Mesenchymal stem cell (in vitro differentiated cells and primary cell): ENCODE measurements around the gene ADK.

Experiments
- DNase-seq: peaks from one replicate; pipeline ENCODE4 v3.0.0-alpha.2; 2013
- H2AFZ ChIP-seq: one replicate; pipeline ENCODE4 v1.6.1; 2013; ENCODE audit warnings: low read depth, mild to moderate bottlenecking, control low read depth, inconsistent platforms, low read length, moderate library complexity
- H2AK5ac ChIP-seq: 2 replicates; pipeline ENCODE4 v1.6.1; 2013; ENCODE audit warnings: low read length, moderate library complexity, mild to moderate bottlenecking, inconsistent platforms; ENCODE audit not compliant: severe bottlenecking
- H2BK120ac ChIP-seq: one replicate; pipeline ENCODE4 v1.6.1; 2013; ENCODE audit warnings: low read depth, mild to moderate bottlenecking, inconsistent platforms, low read length, moderate library complexity
- H2BK12ac ChIP-seq, 2 experiments: one replicate each; pipeline ENCODE4 v1.6.1; 2013; ENCODE audit warnings: inconsistent platforms in 2 of 2, low read length in 2 of 2, mild to moderate bottlenecking in 2 of 2, moderate library complexity in 2 of 2, control low read depth in 1 of 2
- H2BK15ac ChIP-seq: one replicate; pipeline ENCODE4 v1.6.1; 2013; ENCODE audit warnings: mild to moderate bottlenecking, low read depth, inconsistent platforms; ENCODE audit not compliant: poor library complexity, severe bottlenecking
- H2BK5ac ChIP-seq: 2 replicates; pipeline ENCODE4 v1.6.1; 2013; ENCODE audit warnings: low read depth, mild to moderate bottlenecking, low read length, control low read depth, inconsistent platforms; ENCODE audit not compliant: poor library complexity, severe bottlenecking
- H3K14ac ChIP-seq, 2 experiments: one replicate each; pipeline ENCODE4 v1.6.1; 2013; ENCODE audit warnings: inconsistent platforms in 2 of 2, low read length in 2 of 2, control low read depth in 1 of 2, mild to moderate bottlenecking in 1 of 2, moderate library complexity in 1 of 2
- H3K18ac ChIP-seq, 2 experiments: one replicate each; pipeline ENCODE4 v1.6.1; 2013; ENCODE audit warnings: inconsistent platforms in 2 of 2, low read length in 2 of 2, control low read depth in 1 of 2, low read depth in 1 of 2, mild to moderate bottlenecking in 1 of 2
- H3K23ac ChIP-seq, 2 experiments: one replicate each; pipeline ENCODE4 v1.6.1; 2013; ENCODE audit warnings: inconsistent platforms in 2 of 2, low read length in 2 of 2, mild to moderate bottlenecking in 2 of 2, moderate library complexity in 2 of 2, control low read depth in 1 of 2
- H3K27ac ChIP-seq: 2 replicates; pipeline ENCODE4 v1.5.1; 2013; ENCODE audit warnings: mild to moderate bottlenecking, moderate library complexity, low read length, control low read depth, inconsistent platforms; ENCODE audit not compliant: poor library complexity, severe bottlenecking
- H3K27me3 ChIP-seq, 2 experiments: 2 replicates each; pipeline versions ENCODE4 v1.6.1 to v1.7.0; 2013; ENCODE audit warnings: low read length in 2 of 2, mild to moderate bottlenecking in 2 of 2, moderate library complexity in 2 of 2, control low read depth in 1 of 2, inconsistent platforms in 1 of 2; ENCODE audit not compliant: control insufficient read depth in 1 of 2, insufficient read depth in 1 of 2
- H3K36me3 ChIP-seq, 2 experiments: 2 replicates each; pipeline versions ENCODE4 v1.6.1 to v1.7.0; 2013; ENCODE audit warnings: low read length in 2 of 2, control low read depth in 1 of 2, inconsistent platforms in 1 of 2, low read depth in 1 of 2, mild to moderate bottlenecking in 1 of 2; ENCODE audit not compliant: insufficient read depth in 2 of 2, control insufficient read depth in 1 of 2
- H3K4ac ChIP-seq, 2 experiments: one replicate each; pipeline ENCODE4 v1.6.1; 2013; ENCODE audit warnings: inconsistent platforms in 2 of 2, low read length in 2 of 2, mild to moderate bottlenecking in 2 of 2, moderate library complexity in 2 of 2, control low read depth in 1 of 2, low read depth in 1 of 2
- H3K4me1 ChIP-seq: 2 replicates; pipeline ENCODE4 v1.6.1; 2013; ENCODE audit warnings: low read depth, low read length, control low read depth; ENCODE audit not compliant: control insufficient read depth, insufficient read depth
- H3K4me2 ChIP-seq: 2 replicates; pipeline ENCODE4 v1.6.1; 2013; ENCODE audit warnings: low read length, mild to moderate bottlenecking, inconsistent platforms; ENCODE audit not compliant: poor library complexity, severe bottlenecking
- H3K4me3 ChIP-seq, 2 experiments: 2 replicates each; pipeline versions ENCODE4 v1.5.1 to v1.7.0; 2013; ENCODE audit warnings: low read length in 2 of 2, mild to moderate bottlenecking in 2 of 2, control low read depth in 1 of 2, low read depth in 1 of 2; ENCODE audit not compliant: insufficient read depth in 1 of 2
- H3K79me1 ChIP-seq: replicated peaks from 2 replicates; pipeline ENCODE4 v1.6.1; 2013; ENCODE audit warnings: mild to moderate bottlenecking, control low read depth, low read length, inconsistent platforms; ENCODE audit not compliant: poor library complexity, severe bottlenecking
- H3K9ac ChIP-seq: 2 replicates; pipeline ENCODE4 v1.7.0; 2013; ENCODE audit warnings: mild to moderate bottlenecking, low read length, moderate library complexity
- H3K9me3 ChIP-seq: 2 replicates; pipeline ENCODE4 v1.7.0; 2013; ENCODE audit warnings: mild to moderate bottlenecking, low read length; ENCODE audit not compliant: control insufficient read depth
- H4K8ac ChIP-seq: one replicate; pipeline ENCODE4 v1.6.1; 2013; ENCODE audit warnings: inconsistent platforms, mild to moderate bottlenecking, low read length, moderate library complexity
- H4K91ac ChIP-seq: one replicate; pipeline ENCODE4 v1.6.1; 2013; ENCODE audit warnings: mild to moderate bottlenecking, low read length, inconsistent platforms
- WGBS: methylation state at CpG from one replicate; pipeline ENCODE4 v1.1.7; 2013; ENCODE audit warnings: mixed read lengths; 5-methylcytosine and 5-hydroxymethylcytosine counted together

The ADK gene

GRCh38 chr10:74643596-74643975 lies 492.6 kb downstream of the ADK start:
- Histone ChIP-seq H2BK5ac (no peak overlapping the region), H3K27me3 (no peaks in the 10 kb centered on the region), H2BK15ac (no peak overlapping the region), H2AFZ (no peak overlapping the region), H2AK5ac (no peak overlapping the region), H3K36me3 (no peaks in the 10 kb centered on the region), H3K27ac (no peak overlapping the region), H3K4ac (no peak overlapping the region), H2BK120ac (no peak overlapping the region), H3K79me1 (no peaks in the 10 kb centered on the region), H3K14ac (no peak overlapping the region), H3K4me2 (no peak overlapping the region), H3K23ac (no peak overlapping the region), H3K9me3 (peaks cover 5% of the 10 kb centered on the region), H2BK12ac (no peak overlapping the region), H3K18ac (no peak overlapping the region), H3K4me3 (no peak overlapping the region), H3K9ac (no peak overlapping the region), H4K91ac (no peak overlapping the region), H4K8ac (no peak overlapping the region), H3K4me1 (no peaks in the 10 kb centered on the region)
- DNase-seq = no peak

- Histone ChIP-seq H3K27ac (no peak overlapping the region), H3K18ac (no peak overlapping the region), H2AK5ac (no peak overlapping the region), H3K4ac (no peak overlapping the region), H4K91ac (no peak overlapping the region), H3K27me3 (no peaks in the 10 kb centered on the region), H3K23ac (no peak overlapping the region), H3K79me1 (no peaks in the 10 kb centered on the region), H3K4me1 (no peaks in the 10 kb centered on the region), H3K4me2 (no peak overlapping the region), H3K14ac (no peak overlapping the region), H2BK120ac (no peak overlapping the region), H3K4me3 (no peak overlapping the region), H2BK5ac (no peak overlapping the region), H2BK15ac (no peak overlapping the region), H3K36me3 (peaks cover 0 to 2% of the 10 kb centered on the region in 2 experiments), H3K9me3 (peaks cover 5% of the 10 kb centered on the region), H2AFZ (no peak overlapping the region), H4K8ac (no peak overlapping the region), H2BK12ac (no peak overlapping the region), H3K9ac (no peak overlapping the region)
- DNase-seq = no peak
- no CpG with 5 or more reads among the region's 2 CpGs for WGBS
Observed at GRCh38 chr10:74644738-74645137, 493.7 kb downstream of the ADK start.

GRCh38 chr10:74645692-74646091 lies 494.7 kb downstream of the ADK start:
- H3K23ac ChIP-seq = no peak overlapping the region
- H4K91ac ChIP-seq = no peak overlapping the region
- no peak overlapping the region for H2BK15ac ChIP-seq
- no peak overlapping the region for H3K27ac ChIP-seq
- peaks cover 0 to 2% of the 10 kb centered on the region in 2 experiments for H3K36me3 ChIP-seq
- H2AK5ac ChIP-seq = no peak overlapping the region
- no peak overlapping the region for H4K8ac ChIP-seq
- H3K18ac ChIP-seq = no peak overlapping the region
- H2BK5ac ChIP-seq = no peak overlapping the region
- no peak overlapping the region for H2BK120ac ChIP-seq
- no peaks in the 10 kb centered on the region for H3K79me1 ChIP-seq
- peaks cover 5% of the 10 kb centered on the region for H3K9me3 ChIP-seq
- no peak overlapping the region for H3K4me3 ChIP-seq
- H2BK12ac ChIP-seq = no peak overlapping the region
- no peak overlapping the region for H3K4ac ChIP-seq
- no peak overlapping the region for H3K9ac ChIP-seq
- H3K4me1 ChIP-seq = no peaks in the 10 kb centered on the region
- DNase-seq = no peak
- H2AFZ ChIP-seq = no peak overlapping the region
- no peaks in the 10 kb centered on the region for H3K27me3 ChIP-seq
- H3K4me2 ChIP-seq = no peak overlapping the region
- 100% methylated on average over 1 of the region's 3 CpGs for WGBS
- no peak overlapping the region for H3K14ac ChIP-seq

GRCh38 chr10:74650613-74651012 lies 499.6 kb downstream of the ADK start:
- Histone ChIP-seq H3K4me2 (no peak overlapping the region), H3K18ac (no peak overlapping the region), H3K27me3 (no peaks in the 10 kb centered on the region)

More at GRCh38 chr10:74650613-74651012, 499.6 kb downstream of the ADK start:
- Histone ChIP-seq H3K36me3 (peaks cover 2 to 4% of the 10 kb centered on the region in 2 experiments), H4K91ac (no peak overlapping the region), H2BK120ac (no peak overlapping the region), H4K8ac (no peak overlapping the region), H2AFZ (no peak overlapping the region), H2BK12ac (no peak overlapping the region), H3K27ac (no peak overlapping the region), H3K23ac (no peak overlapping the region), H2AK5ac (no peak overlapping the region), H3K4ac (no peak overlapping the region), H3K9ac (no peak overlapping the region), H3K79me1 (peaks cover 1% of the 10 kb centered on the region), H3K4me1 (no peaks in the 10 kb centered on the region), H3K14ac (no peak overlapping the region), H3K9me3 (no peaks in the 10 kb centered on the region), H2BK5ac (no peak overlapping the region), H3K4me3 (no peak overlapping the region), H2BK15ac (no peak overlapping the region)
- no peak for DNase-seq
- no CpG with 5 or more reads among the region's 1 CpG for WGBS
